GM19043 (cell line): ENCODE measurements around the gene GALNT4.
A peak's percentile ranks its signal among the peaks of the same experiment; 100 is the strongest.

Experiments
- ATAC-seq: cut with Tn5 transposase; IDR thresholded peaks from one replicate; pipeline ENCODE4 v1.9.1; 2021; ENCODE audit warnings: low read depth; ENCODE audit not compliant: unreplicated experiment

GALNT4 gene

GRCh38 chr12:89537389-89537788, 12.8 kb upstream of the GALNT4 start:
- ATAC-seq = no peak

GRCh38 chr12:89529738-89530137, 5.1 kb upstream of the GALNT4 start:
- no peak for ATAC-seq

GRCh38 chr12:89528434-89528833, 3.8 kb upstream of the GALNT4 start:
- no peak for ATAC-seq

GRCh38 chr12:89525824-89526770, 1.5 kb upstream of the GALNT4 start, which contains the start of gene POC1B:
Gene POC1B (minus strand): TSS chr12:89526047. CDS start chr12:89525895, 152 bp downstream.
- peak; percentile 59 for ATAC-seq

GRCh38 chr12:89525305-89525823, 768 bp upstream of the GALNT4 start:
- peak; percentile 19 for ATAC-seq

- no peak for ATAC-seq
Observed at GRCh38 chr12:89523843-89524540, 604 bp downstream of the GALNT4 start.

GRCh38 chr12:89523393-89523792, 1.2 kb downstream of the GALNT4 start:
- ATAC-seq = no peak

GRCh38 chr12:89521364-89522223, 3.0 kb downstream of the GALNT4 start:
- ATAC-seq = no peak

GRCh38 chr12:89517720-89518119, 6.9 kb downstream of the GALNT4 start:
- no peak for ATAC-seq

- ATAC-seq = no peak
Observed at GRCh38 chr12:89516633-89517032, 8.0 kb downstream of the GALNT4 start.

- ATAC-seq = peak; percentile 81
Observed at GRCh38 chr12:89514751-89515150, 9.8 kb downstream of the GALNT4 start.

- no peak for ATAC-seq
Observed at GRCh38 chr12:89513544-89513943, 11.1 kb downstream of the GALNT4 start.

GRCh38 chr12:89507015-89507824, 17.4 kb downstream of the GALNT4 start:
- no peak for ATAC-seq

- ATAC-seq = no peak
Observed at GRCh38 chr12:89506050-89506449, 18.5 kb downstream of the GALNT4 start.

- no peak for ATAC-seq
Observed at GRCh38 chr12:89504560-89505346, 19.8 kb downstream of the GALNT4 start.

GRCh38 chr12:89501793-89502192, 22.8 kb downstream of the GALNT4 start:
- no peak for ATAC-seq

- no peak for ATAC-seq
Observed at GRCh38 chr12:89499857-89500256, 24.7 kb downstream of the GALNT4 start.

- ATAC-seq = no peak
Observed at GRCh38 chr12:89497467-89497866, 27.1 kb downstream of the GALNT4 start.

- ATAC-seq = no peak
Observed at GRCh38 chr12:89497005-89497404, 27.6 kb downstream of the GALNT4 start.
